ENCODE data around the gene EMX2.

EMX2 gene

GRCh38 chr10:117552156-117552631 lies 9.6 kb downstream of the EMX2 start:
- Histone ChIP-seq H3K4me3 (ENCODE audit: low read length) (no peak overlapping the region), H3K36me3 (ENCODE audit: control insufficient read depth, insufficient read depth, low read length) (no peaks in the 10 kb centered on the region), H3K9me3 (ENCODE audit: control insufficient read depth, insufficient read depth, low read length) (no peaks in the 10 kb centered on the region), H3K4me1 (ENCODE audit: control insufficient read depth, insufficient read depth, low read length) (peaks cover 9% of the 10 kb centered on the region), H3K27me3 (ENCODE audit: control insufficient read depth, insufficient read depth, low read length) (peaks cover 85% of the 10 kb centered on the region), H3K27ac (ENCODE audit: low read length) (no peak overlapping the region)
- no CpG with 5 or more reads among the region's 39 CpGs for WGBS (ENCODE audit: insufficient coverage, insufficient read length)
- DNase-seq (ENCODE audit: low read depth, low spot score), result no peak

GRCh38 chr10:117552701-117553141 lies 10.2 kb downstream of the EMX2 start:
- Histone ChIP-seq H3K4me1 (ENCODE audit: control insufficient read depth, insufficient read depth, low read length) (peaks cover 9% of the 10 kb centered on the region), H3K4me3 (ENCODE audit: low read length) (no peak overlapping the region), H3K36me3 (ENCODE audit: control insufficient read depth, insufficient read depth, low read length) (no peaks in the 10 kb centered on the region), H3K27ac (ENCODE audit: low read length) (no peak overlapping the region), H3K9me3 (ENCODE audit: control insufficient read depth, insufficient read depth, low read length) (no peaks in the 10 kb centered on the region), H3K27me3 (ENCODE audit: control insufficient read depth, insufficient read depth, low read length) (peaks cover 79% of the 10 kb centered on the region)
- no peak for DNase-seq (ENCODE audit: low read depth, low spot score)
- WGBS (ENCODE audit: insufficient coverage, insufficient read length), result no CpG with 5 or more reads among the region's 13 CpGs

GRCh38 chr10:117553142-117553814 lies 10.7 kb downstream of the EMX2 start:
- peaks cover 74% of the 10 kb centered on the region for H3K27me3 ChIP-seq (ENCODE audit: control insufficient read depth, insufficient read depth, low read length)
- no peak overlapping the region for H3K4me3 ChIP-seq (ENCODE audit: low read length)
- WGBS (ENCODE audit: insufficient coverage, insufficient read length), result no CpG with 5 or more reads among the region's 65 CpGs

GRCh38 chr10:117553815-117554172 lies 11.2 kb downstream of the EMX2 start:
- no peak overlapping the region for H3K4me3 ChIP-seq (ENCODE audit: low read length)
- DNase-seq (ENCODE audit: low read depth, low spot score), result no peak
- no peaks in the 10 kb centered on the region for H3K9me3 ChIP-seq (ENCODE audit: control insufficient read depth, insufficient read depth, low read length)
- peaks cover 9% of the 10 kb centered on the region for H3K4me1 ChIP-seq (ENCODE audit: control insufficient read depth, insufficient read depth, low read length)
- peaks cover 69% of the 10 kb centered on the region for H3K27me3 ChIP-seq (ENCODE audit: control insufficient read depth, insufficient read depth, low read length)
- no CpG with 5 or more reads among the region's 19 CpGs for WGBS (ENCODE audit: insufficient coverage, insufficient read length)
- H3K27ac ChIP-seq (ENCODE audit: low read length), result no peak overlapping the region
- no peaks in the 10 kb centered on the region for H3K36me3 ChIP-seq (ENCODE audit: control insufficient read depth, insufficient read depth, low read length)

More at GRCh38 chr10:117553142-117553814, 10.7 kb downstream of the EMX2 start:
- no peak for DNase-seq (ENCODE audit: low read depth, low spot score)
- H3K36me3 ChIP-seq (ENCODE audit: control insufficient read depth, insufficient read depth, low read length), result no peaks in the 10 kb centered on the region
- no peak overlapping the region for H3K27ac ChIP-seq (ENCODE audit: low read length)
- H3K4me1 ChIP-seq (ENCODE audit: control insufficient read depth, insufficient read depth, low read length), result peaks cover 9% of the 10 kb centered on the region
- no peaks in the 10 kb centered on the region for H3K9me3 ChIP-seq (ENCODE audit: control insufficient read depth, insufficient read depth, low read length)

- WGBS (ENCODE audit: insufficient coverage, insufficient read length), result no CpG with 5 or more reads among the region's 14 CpGs
Observed at GRCh38 chr10:117554241-117554814, 11.8 kb downstream of the EMX2 start.

GRCh38 chr10:117555017-117555416 lies 12.5 kb downstream of the EMX2 start:
- no CpG with 5 or more reads among the region's 12 CpGs for WGBS (ENCODE audit: insufficient coverage, insufficient read length)
- no peaks in the 10 kb centered on the region for H3K9me3 ChIP-seq (ENCODE audit: control insufficient read depth, insufficient read depth, low read length)
- peaks cover 9% of the 10 kb centered on the region for H3K4me1 ChIP-seq (ENCODE audit: control insufficient read depth, insufficient read depth, low read length)
- H3K27me3 ChIP-seq (ENCODE audit: control insufficient read depth, insufficient read depth, low read length), result peaks cover 57% of the 10 kb centered on the region
- H3K27ac ChIP-seq (ENCODE audit: low read length), result no peak overlapping the region
- DNase-seq (ENCODE audit: low read depth, low spot score), result no peak
- H3K36me3 ChIP-seq (ENCODE audit: control insufficient read depth, insufficient read depth, low read length), result no peaks in the 10 kb centered on the region
- no peak overlapping the region for H3K4me3 ChIP-seq (ENCODE audit: low read length)

More at GRCh38 chr10:117554241-117554814, 11.8 kb downstream of the EMX2 start:
- Histone ChIP-seq H3K27ac (ENCODE audit: low read length) (no peak overlapping the region), H3K4me3 (ENCODE audit: low read length) (no peak overlapping the region), H3K9me3 (ENCODE audit: control insufficient read depth, insufficient read depth, low read length) (no peaks in the 10 kb centered on the region), H3K36me3 (ENCODE audit: control insufficient read depth, insufficient read depth, low read length) (no peaks in the 10 kb centered on the region), H3K4me1 (ENCODE audit: control insufficient read depth, insufficient read depth, low read length) (peaks cover 9% of the 10 kb centered on the region), H3K27me3 (ENCODE audit: control insufficient read depth, insufficient read depth, low read length) (peaks cover 64% of the 10 kb centered on the region)
- DNase-seq (ENCODE audit: low read depth, low spot score), result no peak

- H3K4me1 ChIP-seq (ENCODE audit: control insufficient read depth, insufficient read depth, low read length), result peaks cover 9% of the 10 kb centered on the region
- H3K36me3 ChIP-seq (ENCODE audit: control insufficient read depth, insufficient read depth, low read length), result no peaks in the 10 kb centered on the region
- H3K9me3 ChIP-seq (ENCODE audit: control insufficient read depth, insufficient read depth, low read length), result no peaks in the 10 kb centered on the region
- no peak overlapping the region for H3K27ac ChIP-seq (ENCODE audit: low read length)
- no peak for DNase-seq (ENCODE audit: low read depth, low spot score)
- no CpG with 5 or more reads among the region's 1 CpG for WGBS (ENCODE audit: insufficient coverage, insufficient read length)
- H3K27me3 ChIP-seq (ENCODE audit: control insufficient read depth, insufficient read depth, low read length), result peaks cover 49% of the 10 kb centered on the region
- H3K4me3 ChIP-seq (ENCODE audit: low read length), result no peak overlapping the region
Observed at GRCh38 chr10:117555863-117556262, 13.3 kb downstream of the EMX2 start.

- no peak overlapping the region for H3K4me3 ChIP-seq (ENCODE audit: low read length)
- no peaks in the 10 kb centered on the region for H3K9me3 ChIP-seq (ENCODE audit: control insufficient read depth, insufficient read depth, low read length)
- no peaks in the 10 kb centered on the region for H3K36me3 ChIP-seq (ENCODE audit: control insufficient read depth, insufficient read depth, low read length)
- WGBS (ENCODE audit: insufficient coverage, insufficient read length), result no CpG with 5 or more reads among the region's 5 CpGs
- DNase-seq (ENCODE audit: low read depth, low spot score), result no peak
- H3K27me3 ChIP-seq (ENCODE audit: control insufficient read depth, insufficient read depth, low read length), result peaks cover 45% of the 10 kb centered on the region
- peaks cover 9% of the 10 kb centered on the region for H3K4me1 ChIP-seq (ENCODE audit: control insufficient read depth, insufficient read depth, low read length)
- no peak overlapping the region for H3K27ac ChIP-seq (ENCODE audit: low read length)
Observed at GRCh38 chr10:117556356-117556755, 13.8 kb downstream of the EMX2 start.

- no CpG with 5 or more reads among the region's 4 CpGs for WGBS (ENCODE audit: insufficient coverage, insufficient read length)
- H3K36me3 ChIP-seq (ENCODE audit: control insufficient read depth, insufficient read depth, low read length), result no peaks in the 10 kb centered on the region
- 0 out of 2 replicates have a peak, but pooled peaks cover 2% of the 10 kb centered on the region for H3K4me1 ChIP-seq (ENCODE audit: control insufficient read depth, insufficient read depth, low read length)
- DNase-seq (ENCODE audit: low read depth, low spot score), result no peak
- peaks cover 12% of the 10 kb centered on the region for H3K27me3 ChIP-seq (ENCODE audit: control insufficient read depth, insufficient read depth, low read length)
- no peak overlapping the region for H3K4me3 ChIP-seq (ENCODE audit: low read length)
- H3K27ac ChIP-seq (ENCODE audit: low read length), result no peak overlapping the region
- H3K9me3 ChIP-seq (ENCODE audit: control insufficient read depth, insufficient read depth, low read length), result no peaks in the 10 kb centered on the region
Observed at GRCh38 chr10:117559712-117560111, 17.2 kb downstream of the EMX2 start.

- no peak overlapping the region for H3K4me3 ChIP-seq (ENCODE audit: low read length)
Observed at GRCh38 chr10:117560942-117561341, 18.4 kb downstream of the EMX2 start.

More at GRCh38 chr10:117560942-117561341, 18.4 kb downstream of the EMX2 start:
- 0 out of 2 replicates have a peak, but pooled peaks cover 2% of the 10 kb centered on the region for H3K4me1 ChIP-seq (ENCODE audit: control insufficient read depth, insufficient read depth, low read length)
- H3K27ac ChIP-seq (ENCODE audit: low read length), result no peak overlapping the region
- no peaks in the 10 kb centered on the region for H3K36me3 ChIP-seq (ENCODE audit: control insufficient read depth, insufficient read depth, low read length)
- H3K27me3 ChIP-seq (ENCODE audit: control insufficient read depth, insufficient read depth, low read length), result peaks cover 3% of the 10 kb centered on the region; the same call in 1 of the 2 replicates
- H3K9me3 ChIP-seq (ENCODE audit: control insufficient read depth, insufficient read depth, low read length), result no peaks in the 10 kb centered on the region
- DNase-seq (ENCODE audit: low read depth, low spot score), result no peak
- no CpG with 5 or more reads among the region's 2 CpGs for WGBS (ENCODE audit: insufficient coverage, insufficient read length)
